Right kidney (tissue), 1 donor: Measurements from ENCODE around the gene CD300C.
"Not testable (repeated sequence)": the region's sequence is repeated elsewhere in the genome, so short reads cannot be mapped to it uniquely, and the experiment has no call there.

Source experiments
- DNase-seq: peaks from one replicate; pipeline ENCODE4 v3.0.0-alpha.2; 2016

Gene CD300C

GRCh38 chr17:74530831-74531150 lies 15.1 kb downstream of the CD300C start:
- DNase-seq: no peak

GRCh38 chr17:74529243-74529642 lies 16.7 kb downstream of the CD300C start:
- no peak for DNase-seq

GRCh38 chr17:74528491-74529199 lies 17.3 kb downstream of the CD300C start:
- no peak for DNase-seq

- no peak for DNase-seq
Observed at GRCh38 chr17:74527756-74528155, 18.2 kb downstream of the CD300C start.

GRCh38 chr17:74527081-74527480 lies 18.8 kb downstream of the CD300C start:
- no peak for DNase-seq

GRCh38 chr17:74526681-74527080 lies 19.2 kb downstream of the CD300C start:
- no peak for DNase-seq

GRCh38 chr17:74525781-74526288 lies 20.1 kb downstream of the CD300C start:
- no peak for DNase-seq

- DNase-seq: no peak
Observed at GRCh38 chr17:74525465-74525725, 20.5 kb downstream of the CD300C start.

- no peak for DNase-seq
Observed at GRCh38 chr17:74524653-74525464, 21.1 kb downstream of the CD300C start.

GRCh38 chr17:74523308-74523707 lies 22.6 kb downstream of the CD300C start:
- no peak for DNase-seq

GRCh38 chr17:74522381-74523105 lies 23.4 kb downstream of the CD300C start:
- DNase-seq: no peak

GRCh38 chr17:74521701-74522201 lies 24.2 kb downstream of the CD300C start:
- DNase-seq: no peak

GRCh38 chr17:74520790-74521480 lies 25.0 kb downstream of the CD300C start:
- DNase-seq: no peak

- no peak for DNase-seq
Observed at GRCh38 chr17:74520016-74520434, 25.9 kb downstream of the CD300C start.

GRCh38 chr17:74518413-74518981 lies 27.4 kb downstream of the CD300C start:
- DNase-seq: not testable (repeated sequence)

- no peak for DNase-seq
Observed at GRCh38 chr17:74516561-74517328, 29.2 kb downstream of the CD300C start.

- no peak for DNase-seq
Observed at GRCh38 chr17:74515941-74516340, 30.0 kb downstream of the CD300C start.

- DNase-seq: no peak
Observed at GRCh38 chr17:74514632-74515334, 31.1 kb downstream of the CD300C start.

GRCh38 chr17:74513987-74514631 lies 31.8 kb downstream of the CD300C start:
- DNase-seq: peak; percentile 16

- DNase-seq: no peak
Observed at GRCh38 chr17:74512624-74513091, 33.3 kb downstream of the CD300C start.
